IMR-90 (cell line): ENCODE results near the gene CYCS.

ENCODE experiments used
- RAD21 ChIP-seq: IDR thresholded peaks from 2 replicates; pipeline ENCODE4 v1.6.1; 2012; ENCODE audit warnings: low read length, improper control_type of control experiment
- TF ChIP-seq, protein P1 (sequence below): conservative IDR thresholded peaks from 2 replicates; pipeline ENCODE4 v1.5.1; 2012; ENCODE audit warnings: mild to moderate bottlenecking, low read depth, low read length, improper control_type of control experiment

DNA sequence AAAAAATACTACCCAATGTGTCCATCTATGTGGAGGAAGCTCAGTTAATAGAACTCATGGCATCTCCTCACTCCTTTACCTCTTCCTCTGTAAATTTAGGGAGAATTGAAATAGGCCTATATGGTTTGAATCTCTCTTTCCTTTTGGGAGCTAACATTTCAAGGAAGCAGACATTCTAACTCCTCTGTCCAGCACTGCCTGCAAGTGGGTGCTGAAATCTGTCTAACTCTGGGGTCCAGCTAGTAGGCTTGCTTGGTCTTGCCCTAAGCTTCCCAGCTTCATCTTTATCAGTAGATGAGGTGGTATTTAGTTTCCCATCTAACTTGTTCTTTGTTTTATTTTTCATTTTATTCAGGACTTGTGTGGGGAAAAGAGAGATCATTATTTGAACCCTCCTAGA is 23.2 kb downstream of the CYCS start:
- no peak for TF ChIP-seq RAD21
- TF ChIP-seq, protein P1, sequence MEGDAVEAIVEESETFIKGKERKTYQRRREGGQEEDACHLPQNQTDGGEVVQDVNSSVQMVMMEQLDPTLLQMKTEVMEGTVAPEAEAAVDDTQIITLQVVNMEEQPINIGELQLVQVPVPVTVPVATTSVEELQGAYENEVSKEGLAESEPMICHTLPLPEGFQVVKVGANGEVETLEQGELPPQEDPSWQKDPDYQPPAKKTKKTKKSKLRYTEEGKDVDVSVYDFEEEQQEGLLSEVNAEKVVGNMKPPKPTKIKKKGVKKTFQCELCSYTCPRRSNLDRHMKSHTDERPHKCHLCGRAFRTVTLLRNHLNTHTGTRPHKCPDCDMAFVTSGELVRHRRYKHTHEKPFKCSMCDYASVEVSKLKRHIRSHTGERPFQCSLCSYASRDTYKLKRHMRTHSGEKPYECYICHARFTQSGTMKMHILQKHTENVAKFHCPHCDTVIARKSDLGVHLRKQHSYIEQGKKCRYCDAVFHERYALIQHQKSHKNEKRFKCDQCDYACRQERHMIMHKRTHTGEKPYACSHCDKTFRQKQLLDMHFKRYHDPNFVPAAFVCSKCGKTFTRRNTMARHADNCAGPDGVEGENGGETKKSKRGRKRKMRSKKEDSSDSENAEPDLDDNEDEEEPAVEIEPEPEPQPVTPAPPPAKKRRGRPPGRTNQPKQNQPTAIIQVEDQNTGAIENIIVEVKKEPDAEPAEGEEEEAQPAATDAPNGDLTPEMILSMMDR: no peak
